Measurements from ENCODE around the gene BCAP31. TPM values are rescaled to one million over a fixed set of nuclear protein-coding genes. Genes with fewer than 3 reads are reported as not detected.
"Not testable (repeated sequence)": the region's sequence is repeated elsewhere in the genome, so short reads cannot be mapped to it uniquely, and the experiment has no call there.

Gene BCAP31
- total RNA-seq, 1 donor from 2014 or later, result 126 TPM

- Histone ChIP-seq H3K27me3 (no peaks in the 10 kb centered on the region), H3K9me3 (no peaks in the 10 kb centered on the region), H3K4me1 (peaks cover 5% of the 10 kb centered on the region), H3K4me3 (peak overlapping the region; percentile 13 to 24), H3K27ac (peak overlapping the region; percentile 15), H3K36me3 (no peaks in the 10 kb centered on the region)
- no peak for DNase-seq (ENCODE audit: extremely low spot score in 2 of 2)
- intact Hi-C loops (cut with DNase I), result no loop called here
- TF ChIP-seq POLR2AphosphoS5 (IDR thresholded peaks at IDR 0.05; ENCODE audit: insufficient read depth in 1 of 2, low read depth in 1 of 2) (peak in 1 of 2 donors; percentile 6), POLR2A (IDR thresholded peaks at IDR 0.05) (no peak)
Measured at GRCh38 chrX:153744210-153745066, 20.3 kb upstream of the BCAP31 start.

GRCh38 chrX:153743468-153744209 is 19.5 kb upstream of the BCAP31 start:
- peak in 1 of 2 donors; percentile 10 for TF ChIP-seq POLR2AphosphoS5 (IDR thresholded peaks at IDR 0.05; ENCODE audit: insufficient read depth in 1 of 2, low read depth in 1 of 2)
- peak in 1 of 2 donors; percentile 86 for DNase-seq (ENCODE audit: extremely low spot score in 2 of 2)
- H3K9me3 ChIP-seq; H3K27me3 ChIP-seq; H3K36me3 ChIP-seq; H3K4me1 ChIP-seq; intact Hi-C loops (cut with DNase I): not testable (repeated sequence)
- Histone ChIP-seq H3K4me3 (peak overlapping the region; percentile 13 to 24), H3K27ac (peak overlapping the region; percentile 15)

DNA sequence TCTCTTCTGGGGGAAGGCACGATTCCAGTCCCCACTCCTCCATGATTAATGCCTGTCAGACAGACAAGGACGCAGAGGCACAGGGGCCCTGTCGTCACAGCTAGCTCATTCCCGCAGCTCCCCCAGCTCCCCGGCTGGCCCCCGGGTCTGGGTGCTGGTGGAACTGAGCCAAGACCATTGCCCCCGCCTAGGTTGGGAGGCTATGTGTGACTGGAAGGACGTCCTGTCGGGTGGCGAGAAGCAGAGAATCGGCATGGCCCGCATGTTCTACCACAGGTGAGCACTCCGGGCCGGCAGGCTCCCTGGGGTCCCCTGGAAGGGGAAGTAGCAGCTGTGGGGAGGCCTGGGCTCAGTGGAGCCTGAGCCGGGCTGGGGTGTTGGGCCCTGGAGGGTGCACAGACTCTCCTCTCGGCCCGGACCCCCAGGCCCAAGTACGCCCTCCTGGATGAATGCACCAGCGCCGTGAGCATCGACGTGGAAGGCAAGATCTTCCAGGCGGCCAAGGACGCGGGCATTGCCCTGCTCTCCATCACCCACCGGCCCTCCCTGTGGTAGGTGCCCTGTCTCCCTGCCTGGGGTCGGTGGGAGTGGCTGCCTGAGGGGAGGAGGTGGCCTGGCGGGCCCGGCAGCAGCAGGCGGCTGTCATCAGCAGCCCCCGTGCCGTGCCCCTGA is 18.7 kb upstream of the BCAP31 start:
- intact Hi-C loops (cut with DNase I); H3K4me3 ChIP-seq; H3K36me3 ChIP-seq; H3K9me3 ChIP-seq; H3K4me1 ChIP-seq; H3K27me3 ChIP-seq; DNase-seq (ENCODE audit: extremely low spot score in 2 of 2): not testable (repeated sequence)
- peak overlapping the region; percentile 15 for H3K27ac ChIP-seq

DNA sequence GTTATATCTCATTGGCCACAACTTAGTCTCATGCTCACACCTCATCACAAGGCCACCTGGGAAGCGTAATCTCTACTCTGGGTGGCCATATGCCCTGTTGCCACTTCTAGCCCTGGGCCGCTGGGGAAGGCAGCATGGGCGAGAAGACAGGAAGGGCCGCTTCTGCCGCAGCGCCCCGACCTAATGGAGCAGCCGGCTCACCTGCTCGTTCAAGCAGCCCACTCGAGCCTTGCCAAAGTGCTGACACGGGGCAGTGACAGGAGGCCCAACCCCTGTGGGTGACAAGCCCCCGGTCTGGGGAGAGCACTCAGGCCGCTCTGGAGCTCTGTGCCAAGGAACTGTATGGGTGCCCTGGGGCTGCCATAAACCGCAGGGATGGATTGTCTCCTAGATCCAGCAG is 17.9 kb upstream of the BCAP31 start:
- H3K4me1 ChIP-seq; H3K4me3 ChIP-seq; intact Hi-C loops (cut with DNase I); DNase-seq (ENCODE audit: extremely low spot score in 2 of 2); H3K27ac ChIP-seq; H3K36me3 ChIP-seq; H3K27me3 ChIP-seq; H3K9me3 ChIP-seq: not testable (repeated sequence)

DNA sequence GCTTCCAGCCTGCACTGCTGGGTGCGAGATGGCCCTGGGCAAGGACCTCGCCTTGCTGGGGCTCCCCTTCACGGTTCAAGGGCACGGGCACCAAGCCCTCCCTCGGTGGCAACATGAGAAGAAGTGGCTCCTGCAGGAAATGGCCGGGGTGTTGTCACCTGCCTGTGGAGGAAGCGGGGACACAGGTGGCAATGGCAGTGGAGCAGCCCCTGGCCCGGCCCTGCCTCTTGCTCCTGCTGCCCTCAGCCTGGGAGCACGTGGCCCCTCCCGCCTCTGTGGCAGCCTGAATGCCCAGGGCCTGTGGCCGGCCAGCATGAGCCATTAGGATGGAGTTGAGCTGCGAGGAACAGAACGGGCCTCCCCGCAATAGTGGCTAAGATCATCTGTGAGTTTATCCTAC is 17.3 kb upstream of the BCAP31 start:
- Histone ChIP-seq H3K36me3 (no peaks in the 10 kb centered on the region), H3K4me1 (peaks cover 5% of the 10 kb centered on the region), H3K27ac (no peak overlapping the region), H3K9me3 (no peaks in the 10 kb centered on the region), H3K4me3 (no peak overlapping the region), H3K27me3 (no peaks in the 10 kb centered on the region)
- intact Hi-C loops (cut with DNase I), result no loop called here
- TF ChIP-seq CTCF (IDR thresholded peaks at IDR 0.05), result no peak
- TF ChIP-seq POLR2A (IDR thresholded peaks at IDR 0.05), result no peak
- TF ChIP-seq POLR2AphosphoS5 (IDR thresholded peaks at IDR 0.05; ENCODE audit: insufficient read depth in 1 of 2, low read depth in 1 of 2), result no peak
- no peak for DNase-seq (ENCODE audit: extremely low spot score in 2 of 2)

DNA sequence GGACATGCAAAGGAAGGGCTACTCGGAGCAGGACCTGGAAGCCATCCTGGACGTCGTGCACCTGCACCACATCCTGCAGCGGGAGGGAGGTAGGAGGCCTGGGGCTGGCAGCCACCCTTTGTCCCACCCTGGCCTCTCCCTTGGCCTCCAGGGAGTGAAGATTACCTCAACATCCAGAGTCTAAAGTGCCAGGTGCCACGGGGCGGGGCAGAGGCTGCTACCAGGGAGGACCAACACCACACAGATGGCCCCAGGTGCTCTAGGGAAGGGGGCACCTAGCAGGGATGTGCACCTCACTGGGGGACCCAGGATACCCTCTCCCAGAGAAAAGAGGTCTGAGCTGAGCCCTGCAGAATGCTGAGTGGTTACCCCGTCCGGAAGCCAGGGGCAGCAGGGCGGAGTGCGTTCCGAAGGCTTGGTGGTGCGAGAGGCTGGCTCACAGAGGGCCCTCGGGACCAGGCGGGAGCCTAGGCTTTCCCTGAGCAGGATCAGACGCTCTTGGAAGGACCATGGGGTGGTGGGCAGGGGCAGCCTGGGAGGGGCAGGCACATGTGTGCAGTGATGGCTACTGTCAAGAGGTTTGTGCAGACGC is 16.5 kb upstream of the BCAP31 start:
- Histone ChIP-seq H3K36me3 (no peaks in the 10 kb centered on the region), H3K4me3 (no peak overlapping the region), H3K27ac (no peak overlapping the region), H3K27me3 (no peaks in the 10 kb centered on the region), H3K4me1 (peaks cover 5% of the 10 kb centered on the region), H3K9me3 (no peaks in the 10 kb centered on the region)
- no peak for TF ChIP-seq POLR2A (IDR thresholded peaks at IDR 0.05)
- TF ChIP-seq POLR2AphosphoS5 (IDR thresholded peaks at IDR 0.05; ENCODE audit: insufficient read depth in 1 of 2, low read depth in 1 of 2), result no peak
- TF ChIP-seq CTCF (IDR thresholded peaks at IDR 0.05), result no peak
- intact Hi-C loops (cut with DNase I), result no loop called here
- DNase-seq (ENCODE audit: extremely low spot score in 2 of 2), result no peak

All from vagina (tissue), 2 donors.